A673 (cell line): Measurements from ENCODE around the gene ANKRD12. TPM values are rescaled to one million over a fixed set of nuclear protein-coding genes. Genes with fewer than 3 reads are reported as not detected.
A peak's percentile ranks its signal among the peaks of the same experiment; 100 is the strongest.

ENCODE experiments used
- BruUV-seq: library from RNA; stranded (reverse); fragments of 400-500 nt; replicated peaks from 2 replicates; lab custom pipeline; 2021; lab: Mats Ljungman, UMichigan
- CTCF ChIA-PET: fragments of 300-600 bp; sonication (Branson Sonifier 250); formaldehyde crosslinking; loops from one replicate; lab custom pipeline; 2022; ENCODE audit warnings: antibody characterized with exemption; lab: Charles Lee
- POLR2A ChIA-PET: fragments of 300-600 bp; sonication (Branson Sonifier 250); formaldehyde crosslinking; loops from one replicate; lab custom pipeline; 2022; ENCODE audit warnings: antibody characterized with exemption; ENCODE audit not compliant: low non-redundant PET; lab: Charles Lee
- DNase-seq: peaks from one replicate; pipeline ENCODE4 v3.0.0-alpha.2; 2015; ENCODE audit warnings: low spot score
- H3K27ac ChIP-seq: fragments of 200-600 bp; sonication (generic); 2 replicates; pipeline ENCODE4 v1.5.1; 2016; ENCODE audit warnings: mixed run types, low read depth, mild to moderate bottlenecking, mixed read lengths, antibody characterized with exemption, low read length; ENCODE audit not compliant: poor library complexity, severe bottlenecking
- H3K27me3 ChIP-seq: fragments of 200-600 bp; sonication (generic); replicated peaks from 2 replicates; pipeline ENCODE4 v1.6.1; 2017; ENCODE audit warnings: mixed run types, low read depth, mild to moderate bottlenecking, mixed read lengths, antibody characterized with exemption, low read length; ENCODE audit not compliant: insufficient read depth, poor library complexity
- H3K36me3 ChIP-seq: fragments of 200-600 bp; sonication (generic); 2 replicates; pipeline ENCODE4 v1.6.1; 2016; ENCODE audit warnings: mixed run types, mild to moderate bottlenecking, mixed read lengths, antibody characterized with exemption, low read length; ENCODE audit not compliant: insufficient read depth, poor library complexity, severe bottlenecking
- H3K4me1 ChIP-seq: fragments of 200-600 bp; sonication (generic); 2 replicates; pipeline ENCODE4 v1.6.1; 2017; ENCODE audit warnings: mixed run types, mild to moderate bottlenecking, mixed read lengths, antibody characterized with exemption, low read length; ENCODE audit not compliant: insufficient read depth, poor library complexity, severe bottlenecking
- H3K4me3 ChIP-seq: fragments of 200-600 bp; sonication (generic); 2 replicates; pipeline ENCODE4 v1.5.1; 2016; ENCODE audit warnings: low read depth, mixed run types, mild to moderate bottlenecking, mixed read lengths, low read length; ENCODE audit not compliant: poor library complexity, severe bottlenecking
- H3K9me3 ChIP-seq: fragments of 200-600 bp; sonication (generic); 2 replicates; pipeline ENCODE4 v1.6.1; 2016; ENCODE audit warnings: mixed run types, low read depth, mild to moderate bottlenecking, mixed read lengths, antibody characterized with exemption, low read length; ENCODE audit not compliant: poor library complexity, severe bottlenecking
- EZH2 ChIP-seq: fragments of 200-600 bp; sonication (generic); IDR thresholded peaks from 2 replicates; pipeline ENCODE4 v1.6.1; 2017; ENCODE audit warnings: borderline replicate concordance, low read depth, mild to moderate bottlenecking, mixed read lengths, antibody characterized with exemption, low read length; ENCODE audit not compliant: poor library complexity, severe bottlenecking
- intact Hi-C: fragments of 100-400 bp; cut with micrococcal nuclease; formaldehyde crosslinking; loops from one replicate; pipeline ENCODE4 v1.10.0; 2022; ENCODE audit not compliant: unreplicated experiment
- total RNA-seq: library from RNA; stranded (reverse); gene quantifications from 2 replicates; pipeline ENCODE4 v1.2.3, GENCODE V29; 2021
- TF ChIP-seq, protein P1 (sequence below): fragments of 300-800, 200-600 bp; sonication (generic); conservative IDR thresholded peaks from 2 replicates; pipeline ENCODE4 v1.5.1; 2017; ENCODE audit warnings: low read depth, mild to moderate bottlenecking, antibody characterized with exemption, low read length, moderate library complexity, mixed read lengths

Gene ANKRD12
- total RNA-seq, 1 experiment from 2014 or later: 24.2 TPM

DNA sequence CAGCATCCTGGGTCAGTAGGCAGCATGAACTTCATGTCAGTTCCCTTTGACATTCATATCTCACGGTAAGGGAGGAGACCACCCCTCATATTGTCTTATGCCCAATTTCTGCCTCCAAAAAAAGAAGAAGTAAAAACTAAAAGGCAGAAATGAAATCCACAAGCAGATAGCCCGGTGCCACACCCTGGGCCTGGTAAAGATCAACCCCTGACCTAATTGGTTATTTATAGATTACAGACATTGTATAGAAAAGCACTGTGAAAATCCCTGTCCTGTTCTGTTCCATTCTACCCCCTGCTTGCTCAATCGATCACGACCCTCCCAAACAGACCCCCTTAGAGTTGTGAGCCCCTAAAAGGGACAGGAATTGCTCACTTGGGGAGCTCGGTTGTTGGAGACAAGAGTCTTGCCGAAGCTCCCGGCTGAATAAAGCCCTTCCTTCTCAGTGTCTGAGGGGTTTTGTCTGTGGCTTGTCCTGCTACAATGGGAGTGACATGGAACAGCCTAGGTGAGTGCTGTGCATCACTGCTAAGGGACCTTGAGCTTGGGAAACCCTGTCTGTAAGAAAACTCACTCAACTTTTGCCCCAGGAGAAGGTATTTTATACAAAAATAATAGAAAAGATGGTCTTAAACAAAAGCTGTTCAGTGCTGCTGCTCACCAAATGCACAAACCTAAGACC lies 23.0 kb upstream of the ANKRD12 start:
- intact Hi-C loops: no loop called here
- CTCF ChIA-PET: interaction anchor here (0.6 kb wide), 1 partner anchor 114 kb away, joined by 4 read pairs; no protein-coding TSS in a partner anchor
- POLR2A ChIA-PET: no interaction called here
- no peak for TF ChIP-seq EZH2
- TF ChIP-seq, protein P1, sequence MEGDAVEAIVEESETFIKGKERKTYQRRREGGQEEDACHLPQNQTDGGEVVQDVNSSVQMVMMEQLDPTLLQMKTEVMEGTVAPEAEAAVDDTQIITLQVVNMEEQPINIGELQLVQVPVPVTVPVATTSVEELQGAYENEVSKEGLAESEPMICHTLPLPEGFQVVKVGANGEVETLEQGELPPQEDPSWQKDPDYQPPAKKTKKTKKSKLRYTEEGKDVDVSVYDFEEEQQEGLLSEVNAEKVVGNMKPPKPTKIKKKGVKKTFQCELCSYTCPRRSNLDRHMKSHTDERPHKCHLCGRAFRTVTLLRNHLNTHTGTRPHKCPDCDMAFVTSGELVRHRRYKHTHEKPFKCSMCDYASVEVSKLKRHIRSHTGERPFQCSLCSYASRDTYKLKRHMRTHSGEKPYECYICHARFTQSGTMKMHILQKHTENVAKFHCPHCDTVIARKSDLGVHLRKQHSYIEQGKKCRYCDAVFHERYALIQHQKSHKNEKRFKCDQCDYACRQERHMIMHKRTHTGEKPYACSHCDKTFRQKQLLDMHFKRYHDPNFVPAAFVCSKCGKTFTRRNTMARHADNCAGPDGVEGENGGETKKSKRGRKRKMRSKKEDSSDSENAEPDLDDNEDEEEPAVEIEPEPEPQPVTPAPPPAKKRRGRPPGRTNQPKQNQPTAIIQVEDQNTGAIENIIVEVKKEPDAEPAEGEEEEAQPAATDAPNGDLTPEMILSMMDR: no peak
- no TSS peak for BruUV-seq
- Histone ChIP-seq H3K36me3 (no peaks in the 10 kb centered on the region), H3K4me1 (peaks cover 29% of the 10 kb centered on the region), H3K27ac (no peak overlapping the region), H3K9me3 (no peaks in the 10 kb centered on the region), H3K4me3 (no peak overlapping the region), H3K27me3 (no peaks in the 10 kb centered on the region)
- no peak for DNase-seq

DNA sequence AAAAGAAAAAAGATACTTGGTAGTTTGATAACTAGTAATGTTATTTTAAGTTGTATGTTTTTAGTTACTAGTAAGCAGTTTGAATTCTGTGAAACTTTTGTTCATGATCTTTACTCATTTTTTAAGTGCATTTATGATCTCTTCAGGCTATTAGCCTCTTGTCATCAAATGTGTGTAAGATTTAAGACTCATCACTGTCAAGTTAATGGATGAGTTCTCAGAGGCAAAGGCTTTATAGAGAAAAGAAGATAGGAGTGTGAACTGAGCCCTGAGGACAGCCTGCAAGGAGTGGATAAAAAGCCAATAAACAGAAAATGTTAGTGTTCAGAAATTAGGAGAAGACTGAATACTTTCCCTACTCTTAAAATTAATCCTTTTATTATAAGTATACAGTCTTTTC lies 20.6 kb upstream of the ANKRD12 start:
- H3K9me3 ChIP-seq: no peaks in the 10 kb centered on the region
- DNase-seq: no peak
- ChIA-PET CTCF (no interaction called here), POLR2A (no interaction called here)
- H3K36me3 ChIP-seq: peaks cover 16% of the 10 kb centered on the region
- intact Hi-C loops: no loop called here
- no peaks in the 10 kb centered on the region for H3K27me3 ChIP-seq
- H3K4me3 ChIP-seq: no peak overlapping the region
- BruUV-seq: no TSS peak
- peaks cover 42% of the 10 kb centered on the region for H3K4me1 ChIP-seq
- TF ChIP-seq, protein P1: no peak
- no peak for TF ChIP-seq EZH2
- H3K27ac ChIP-seq: no peak overlapping the region

DNA sequence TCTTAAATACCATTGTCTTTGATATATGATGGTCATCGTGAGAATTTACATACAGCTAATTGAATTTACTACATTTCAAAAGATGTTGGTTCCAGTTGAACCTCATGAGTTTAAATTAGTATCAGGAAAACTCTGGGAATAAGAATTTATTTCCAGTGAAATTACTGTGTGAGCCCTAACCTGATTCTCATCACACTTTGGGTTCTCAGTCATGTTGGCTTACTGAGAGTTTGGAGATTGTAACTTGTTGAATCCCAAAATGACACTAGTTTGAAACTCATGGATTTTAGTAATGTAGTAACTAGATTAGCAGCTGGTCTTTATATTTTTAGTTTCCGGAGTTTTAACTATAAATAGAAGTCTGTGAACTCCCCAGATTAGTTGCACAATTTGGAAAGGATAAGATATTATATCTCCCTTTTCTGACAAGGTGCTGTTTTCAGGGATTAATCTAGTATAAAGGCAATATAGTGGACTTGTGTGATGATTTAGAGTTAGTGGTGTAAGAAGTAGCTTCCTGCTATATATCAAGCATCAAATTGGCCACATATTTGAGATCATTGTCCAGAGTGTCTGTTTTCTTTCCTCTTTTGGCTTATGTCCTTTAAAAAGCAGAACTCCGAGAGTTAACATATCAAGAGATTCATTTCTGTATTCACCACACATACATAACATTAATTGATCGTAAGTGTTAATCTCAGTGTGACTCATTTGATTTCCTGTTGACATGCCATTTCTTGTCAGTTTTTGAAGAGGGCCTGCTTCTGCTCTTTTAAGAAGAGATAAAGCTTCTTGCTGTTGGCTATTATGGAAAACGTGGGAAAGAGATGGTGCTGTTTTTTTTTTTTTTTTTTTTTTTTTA lies 18.4 kb upstream of the ANKRD12 start:
- TF ChIP-seq, protein P1: no peak
- TF ChIP-seq EZH2: no peak
- POLR2A ChIA-PET: interaction anchor here (0.6 kb wide), 1 partner anchor 216 kb away, joined by 4 read pairs; no protein-coding TSS in a partner anchor

More for the DNA sequence above, 18.4 kb upstream of the ANKRD12 start:
- peak overlapping the region; percentile 1 for H3K4me3 ChIP-seq
- intact Hi-C loops: no loop called here
- DNase-seq: peak; percentile 94
- H3K27ac ChIP-seq: peak overlapping the region; percentile 40
- CTCF ChIA-PET: interaction anchor here (0.6 kb wide), 1 partner anchor 44 kb away, joined by 8 read pairs; no protein-coding TSS in a partner anchor
- peaks cover 33% of the 10 kb centered on the region for H3K36me3 ChIP-seq
- H3K4me1 ChIP-seq: peaks cover 43% of the 10 kb centered on the region
- no peaks in the 10 kb centered on the region for H3K9me3 ChIP-seq
- no TSS peak for BruUV-seq
- no peaks in the 10 kb centered on the region for H3K27me3 ChIP-seq
